Measurements from ENCODE around the gene PWWP2A.
"Not testable (repeated sequence)": the region's sequence is repeated elsewhere in the genome, so short reads cannot be mapped to it uniquely, and the experiment has no call there.

The PWWP2A gene

DNA sequence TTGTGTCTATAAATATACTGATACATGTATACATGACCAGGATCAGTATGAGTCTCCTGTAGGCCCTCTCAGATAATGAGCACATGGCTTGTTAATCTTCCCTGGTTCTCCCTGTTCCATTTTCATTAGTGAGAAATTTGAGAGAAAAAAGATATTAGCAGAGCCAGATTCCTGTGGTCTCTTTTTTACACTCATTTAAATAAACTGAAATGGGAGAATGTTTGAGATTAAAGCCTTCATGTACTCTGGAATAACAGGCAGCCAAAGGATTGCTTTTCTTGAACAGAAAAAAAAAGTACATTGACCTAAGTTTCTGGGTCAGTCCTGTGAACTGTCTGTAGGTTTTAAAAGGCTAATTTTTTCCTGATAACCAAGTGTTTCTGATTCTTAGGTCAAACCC is 44.2 kb downstream of the PWWP2A start:
- no peak for DNase-seq

DNA sequence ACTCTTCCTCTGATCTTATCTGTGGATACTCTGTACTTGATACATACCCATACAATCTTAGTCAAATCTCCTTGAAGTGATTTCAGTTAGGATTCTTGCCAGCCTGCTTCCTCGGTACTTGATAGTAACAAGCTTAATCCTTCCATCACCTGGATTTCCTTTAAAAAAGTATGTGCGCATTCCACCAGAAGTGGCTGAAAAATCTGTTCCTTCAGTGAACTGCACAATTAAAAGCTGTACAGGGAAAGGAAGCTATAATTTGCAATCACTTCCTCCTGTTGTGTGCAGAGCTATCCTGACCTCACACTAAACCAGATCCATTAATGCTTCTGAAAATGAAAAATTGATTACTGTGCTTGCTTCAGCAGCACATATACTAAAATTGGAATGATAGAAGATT is 47.3 kb downstream of the PWWP2A start:
- DNase-seq: no peak

GRCh38 chr5:160071516-160071915 is 47.7 kb downstream of the PWWP2A start:
- no peak for DNase-seq

- DNase-seq: not testable (repeated sequence)
Observed at GRCh38 chr5:160069120-160069519, 50.1 kb downstream of the PWWP2A start.

DNA sequence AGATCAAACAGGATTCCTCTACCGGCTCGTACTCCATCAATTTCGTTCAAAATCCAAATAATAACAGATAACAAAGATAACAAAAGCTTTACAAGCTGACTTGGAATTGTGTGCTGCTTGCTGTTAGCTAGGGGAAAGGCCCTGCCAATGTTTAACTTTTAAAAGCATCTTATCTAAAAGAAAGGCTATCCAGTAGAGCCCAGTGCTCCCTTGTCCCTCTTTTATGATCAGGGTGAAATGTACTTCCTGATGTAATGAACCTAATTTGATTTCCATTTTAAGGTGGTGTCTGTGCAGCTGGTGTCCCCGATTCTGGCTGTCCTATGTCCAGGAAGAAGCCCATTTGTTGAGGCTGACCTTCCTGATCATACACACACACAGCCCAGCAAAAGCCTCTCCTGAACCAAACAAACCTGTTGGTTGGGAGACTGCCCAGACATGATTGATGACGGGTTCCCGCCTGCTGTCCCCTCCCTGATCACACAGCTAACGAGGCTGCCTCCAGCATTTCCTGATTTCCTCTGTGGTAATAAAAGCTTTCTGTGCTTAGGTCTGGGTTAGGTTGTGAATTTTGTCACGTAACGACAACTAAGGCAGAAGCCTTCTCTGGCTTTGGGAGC is 54.1 kb downstream of the PWWP2A start:
- DNase-seq: no peak

DNA sequence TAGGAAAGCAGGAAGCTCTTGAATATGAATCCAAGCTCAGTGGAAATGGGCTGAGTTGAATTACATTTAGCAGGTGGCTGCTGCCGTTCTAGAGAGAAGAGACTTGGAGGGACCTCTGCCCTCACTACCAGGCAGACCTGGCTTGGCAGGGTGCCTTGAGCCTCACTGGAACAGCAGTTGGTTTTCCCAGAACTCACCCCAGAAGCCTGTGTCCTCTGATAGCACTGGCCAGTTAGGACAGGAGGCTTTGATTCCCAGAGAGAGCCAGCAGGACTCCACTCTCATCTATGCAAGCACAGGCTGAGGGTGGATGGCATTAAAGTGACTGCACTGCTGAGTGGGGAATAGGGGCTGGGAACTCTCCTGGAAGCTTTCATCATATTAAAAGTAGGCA is 54.8 kb downstream of the PWWP2A start:
- no peak for DNase-seq

DNA sequence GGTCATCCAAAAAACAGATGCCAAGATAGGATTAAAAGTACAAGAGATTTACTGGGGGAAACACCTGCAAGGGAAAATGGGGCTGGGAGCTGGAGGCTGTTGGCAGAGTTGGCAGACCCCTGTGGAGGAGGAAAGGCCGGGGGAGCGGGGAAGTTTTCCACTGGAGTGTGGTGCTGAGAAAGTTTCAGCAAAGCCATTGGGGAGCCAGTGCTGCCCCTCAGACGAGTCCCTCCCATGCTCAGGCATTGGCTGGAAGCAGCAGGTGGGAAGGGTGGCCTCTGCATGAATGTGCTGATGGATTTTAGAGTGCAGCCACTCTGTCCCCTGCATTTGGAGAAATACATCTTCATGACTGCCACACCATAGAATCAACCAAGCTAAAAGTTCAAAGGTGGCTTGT is 57.5 kb downstream of the PWWP2A start:
- DNase-seq: no peak

- no peak for DNase-seq
Observed at GRCh38 chr5:160060001-160060400, 59.2 kb downstream of the PWWP2A start.

DNA sequence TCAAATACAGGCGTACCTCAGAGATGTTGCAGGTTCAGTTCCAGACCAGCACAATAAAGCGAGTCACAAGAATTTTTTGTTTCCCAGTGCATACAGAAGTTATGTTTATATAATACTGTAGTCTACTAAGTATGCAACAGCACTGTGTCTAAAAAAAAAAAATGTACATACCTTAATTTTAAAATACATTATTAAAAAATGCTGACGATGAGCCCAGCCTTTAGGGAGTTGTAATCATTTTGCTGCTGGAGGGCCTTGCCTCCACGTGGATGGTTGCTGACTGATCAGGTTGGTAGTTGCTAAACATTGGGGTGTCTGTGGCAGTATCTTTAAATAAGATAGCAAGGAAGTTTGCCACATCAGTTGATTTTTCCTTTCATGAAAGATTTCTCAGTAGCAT is 62.0 kb downstream of the PWWP2A start:
- DNase-seq: no peak

DNA sequence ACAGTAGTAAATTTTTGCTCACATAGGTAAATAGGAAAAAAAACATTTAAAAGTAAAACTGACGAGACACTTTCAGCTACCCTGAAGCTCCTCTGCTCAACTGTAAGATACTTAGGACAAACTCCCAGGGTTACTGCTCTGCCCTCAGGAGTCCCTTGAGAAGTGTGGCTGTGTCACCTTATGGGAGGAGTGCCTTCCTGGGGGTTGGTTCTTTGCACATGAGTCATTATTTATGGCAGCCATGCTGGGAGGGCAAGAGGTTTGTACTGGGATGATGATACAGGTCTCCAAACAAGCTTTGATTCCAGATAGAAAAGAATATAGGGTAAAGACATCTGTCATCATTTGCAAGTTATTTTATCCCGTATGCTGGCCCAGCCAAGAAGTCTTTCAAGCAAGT is 64.4 kb downstream of the PWWP2A start:
- no peak for DNase-seq

DNA sequence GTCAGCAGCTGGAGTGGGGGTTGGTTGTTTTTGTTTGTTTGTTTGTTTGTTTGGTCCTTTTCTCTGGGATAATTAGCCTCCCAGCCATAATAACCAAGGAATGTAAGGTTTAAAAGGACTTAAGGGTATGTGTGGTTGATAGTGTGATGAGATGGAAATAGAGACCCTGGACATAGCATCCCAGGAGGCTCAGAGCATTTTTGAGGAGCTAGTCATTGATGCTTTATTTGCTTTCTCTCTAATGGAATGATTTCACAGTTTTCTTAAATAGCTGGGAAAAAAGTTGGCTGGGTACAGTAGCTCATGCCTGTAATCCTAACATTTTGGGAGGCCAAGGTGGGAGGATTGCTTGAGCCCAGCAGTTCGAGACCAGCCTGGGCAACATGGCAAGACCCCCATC is 65.2 kb downstream of the PWWP2A start:
- no peak for DNase-seq

- no peak for DNase-seq
Observed at GRCh38 chr5:160049099-160049498, 70.2 kb downstream of the PWWP2A start.

GRCh38 chr5:160048131-160048530 is 71.1 kb downstream of the PWWP2A start:
- no peak for DNase-seq

- DNase-seq: no peak
Observed at GRCh38 chr5:160047423-160047822, 71.8 kb downstream of the PWWP2A start.

GRCh38 chr5:160044967-160045366 is 74.3 kb downstream of the PWWP2A start:
- no peak for DNase-seq

DNA sequence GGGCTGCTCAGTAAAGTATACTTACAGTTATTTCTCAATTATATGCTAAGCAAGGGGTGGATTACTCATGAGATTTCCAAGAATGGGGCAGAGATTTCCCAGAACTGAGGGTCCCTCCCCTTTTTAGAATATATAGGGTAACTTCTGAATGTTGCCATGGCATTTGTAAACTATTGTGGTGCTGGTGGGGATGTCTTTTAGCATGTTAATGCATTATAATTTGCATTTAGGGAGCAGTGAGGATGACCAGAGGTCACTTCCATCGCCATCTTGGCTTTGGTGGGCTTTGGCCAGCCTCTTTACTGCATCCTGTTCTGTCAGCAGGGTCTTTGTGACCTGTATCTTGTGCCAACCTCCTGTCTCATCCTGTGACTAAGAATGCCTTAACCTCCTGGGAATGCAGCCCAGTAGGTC is 74.9 kb downstream of the PWWP2A start:
- no peak for DNase-seq

DNA sequence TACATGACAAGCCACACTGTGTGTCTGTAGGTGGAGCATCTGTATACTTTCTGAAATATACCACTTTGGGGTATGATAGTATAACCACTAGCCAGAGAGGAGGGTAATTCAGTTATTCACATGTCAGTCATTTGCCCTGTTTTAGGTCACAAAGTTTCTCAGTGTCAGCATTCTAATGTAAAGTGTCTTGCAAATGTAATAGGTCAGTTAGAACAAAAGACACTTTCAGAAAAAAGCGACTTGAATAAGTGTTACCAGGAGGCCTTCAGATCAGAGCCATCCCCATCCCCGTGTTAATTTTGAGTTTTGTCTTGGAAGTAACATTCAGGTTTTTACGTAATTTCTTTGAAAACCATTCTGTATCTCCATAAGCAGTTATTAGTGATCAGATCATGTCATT is 76.6 kb downstream of the PWWP2A start:
- DNase-seq: no peak

Data from NK-92 treated with Interleukin-12 subunit alpha and Interleukin-12 subunit beta, amount 100 ng/mL, for 24 hours (cell line).